Thyroid gland (tissue), 4 donors: ENCODE measurements around the gene OSMR. TPM values are rescaled to one million over a fixed set of nuclear protein-coding genes. Genes with fewer than 3 reads are reported as not detected.

ENCODE experiments used
- DNase-seq, 2 donors: peaks; one replicate each; pipeline ENCODE4 v3.0.0-alpha.2; 2019
- H3K27ac ChIP-seq, 3 donors: fragments of 200-600 bp; sonication (generic); 1 replicate in 2 of 3; 2 replicates in 1 of 3; pipeline ENCODE4 v1.5.1; 2016 to 2019; ENCODE audit warnings: mild to moderate bottlenecking in 1 of 3, moderate library complexity in 1 of 3
- H3K27me3 ChIP-seq: fragments of 200-600 bp; sonication (generic); one replicate; pipeline ENCODE4 v1.5.1; 2019
- H3K36me3 ChIP-seq, 2 donors: fragments of 200-600 bp; sonication (generic); one replicate each; pipeline ENCODE4 v1.5.1; 2016 to 2019
- H3K4me1 ChIP-seq, 2 donors: fragments of 200-600 bp; sonication (generic); one replicate each; pipeline ENCODE4 v1.5.1; 2017 to 2019
- H3K4me3 ChIP-seq, 3 donors: fragments of 200-600 bp; sonication (generic); replicated peaks in 1 of 3; 1 replicate in 2 of 3; 2 replicates in 1 of 3; pipeline ENCODE4 v1.5.1; 2016; ENCODE audit warnings: mild to moderate bottlenecking in 1 of 3
- H3K9me3 ChIP-seq: fragments of 200-600 bp; sonication (generic); one replicate; pipeline ENCODE4 v1.5.1; 2017
- POLR2A ChIP-seq, 2 donors: fragments of 450-650 bp; IDR thresholded peaks; one replicate each; pipeline ENCODE4 v1.6.1; 2017; ENCODE audit warnings: antibody characterized with exemption in 2 of 2, mild to moderate bottlenecking in 2 of 2, moderate library complexity in 1 of 2
- whole genome bisulfite sequencing, 2 donors: methylation state at CpG; one replicate each; pipeline ENCODE4 v1.1.5; 2017; 5-methylcytosine and 5-hydroxymethylcytosine counted together
- intact Hi-C: fragments of 100-400 bp; cut with DNase I; formaldehyde crosslinking; loops from one replicate; pipeline ENCODE4 v1.15.1; 2023
- total RNA-seq, 4 donors: library from RNA; depleted of rRNA; stranded (reverse); fragments of >200 nt; gene quantifications; one replicate each; pipeline ENCODE4 v1.2.3, GENCODE V29; 2016
- TF ChIP-seq, protein P1 (sequence below), 6 experiments: fragments of 200-600 bp in 3 of 6; fragments of 450-650 bp in 3 of 6; sonication (generic) in 3 of 6; IDR thresholded peaks; one replicate each; pipeline ENCODE4 v1.5.1; 2016 to 2019; ENCODE audit warnings: antibody characterized with exemption in 6 of 6, mild to moderate bottlenecking in 2 of 6, inconsistent platforms in 1 of 6, moderate library complexity in 1 of 6

The OSMR gene
- total RNA-seq, 4 donors from 2014 or later = 18.2 to 104 (median 33.9) TPM

DNA sequence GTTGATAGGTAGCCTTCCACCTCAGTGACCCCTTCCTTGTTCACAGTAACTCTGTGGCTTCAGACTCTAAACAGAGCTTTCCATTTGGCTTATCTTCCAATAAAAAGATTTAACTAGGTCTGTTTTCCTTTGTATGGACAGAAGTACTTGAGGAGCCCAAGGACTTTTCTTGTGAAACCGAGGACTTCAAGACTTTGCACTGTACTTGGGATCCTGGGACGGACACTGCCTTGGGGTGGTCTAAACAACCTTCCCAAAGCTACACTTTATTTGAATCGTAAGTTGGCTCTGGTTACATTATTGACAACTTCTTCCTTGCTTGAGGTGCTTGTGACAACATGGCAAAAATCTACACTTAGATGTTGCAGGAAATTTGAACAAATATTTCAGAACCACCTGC, 39.4 kb downstream of the OSMR start:
- H3K9me3 ChIP-seq = no peaks in the 10 kb centered on the region
- no peak for TF ChIP-seq POLR2A (IDR thresholded peaks at IDR 0.05)
- intact Hi-C loops = no loop called here
- H3K27me3 ChIP-seq = no peaks in the 10 kb centered on the region
- H3K36me3 ChIP-seq = peaks cover 15 to 37% of the 10 kb centered on the region in 2 donors
- DNase-seq = no peak
- 72 to 78% methylated on average over 3 of the region's 3 CpGs for WGBS, 2 donors
- H3K27ac ChIP-seq = no peak overlapping the region
- H3K4me1 ChIP-seq = peaks cover 0 to 2% of the 10 kb centered on the region in 2 donors
- H3K4me3 ChIP-seq = no peak overlapping the region

DNA sequence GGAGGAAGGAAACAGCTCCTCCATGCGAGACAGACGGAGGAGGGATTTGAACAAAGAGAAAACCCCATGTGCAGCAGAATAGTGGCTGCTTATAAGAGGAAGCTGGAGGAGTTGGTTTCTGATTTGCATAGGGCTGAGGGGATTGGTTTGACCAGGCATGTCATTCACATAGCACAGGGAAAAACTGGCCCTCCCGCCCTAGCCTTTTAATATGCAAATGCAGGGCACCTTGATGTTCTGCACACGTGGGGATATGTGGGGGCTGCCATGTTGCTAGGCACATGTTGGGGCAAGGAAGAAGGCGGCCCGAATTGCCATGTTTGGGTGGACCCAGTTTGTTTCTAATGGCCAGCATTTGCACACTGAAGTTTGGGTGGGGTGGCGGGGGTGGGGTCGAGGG, 42.2 kb downstream of the OSMR start:
- WGBS, 2 donors = 71 to 80% methylated on average over 8 of the region's 8 CpGs
- no peaks in the 10 kb centered on the region for H3K4me1 ChIP-seq
- peaks cover 15 to 25% of the 10 kb centered on the region in 2 donors for H3K36me3 ChIP-seq
- no peaks in the 10 kb centered on the region for H3K9me3 ChIP-seq
- H3K27ac ChIP-seq = no peak overlapping the region
- intact Hi-C loops = no loop called here
- H3K27me3 ChIP-seq = no peaks in the 10 kb centered on the region
- H3K4me3 ChIP-seq = no peak overlapping the region
- no peak for DNase-seq
- TF ChIP-seq, protein P1, sequence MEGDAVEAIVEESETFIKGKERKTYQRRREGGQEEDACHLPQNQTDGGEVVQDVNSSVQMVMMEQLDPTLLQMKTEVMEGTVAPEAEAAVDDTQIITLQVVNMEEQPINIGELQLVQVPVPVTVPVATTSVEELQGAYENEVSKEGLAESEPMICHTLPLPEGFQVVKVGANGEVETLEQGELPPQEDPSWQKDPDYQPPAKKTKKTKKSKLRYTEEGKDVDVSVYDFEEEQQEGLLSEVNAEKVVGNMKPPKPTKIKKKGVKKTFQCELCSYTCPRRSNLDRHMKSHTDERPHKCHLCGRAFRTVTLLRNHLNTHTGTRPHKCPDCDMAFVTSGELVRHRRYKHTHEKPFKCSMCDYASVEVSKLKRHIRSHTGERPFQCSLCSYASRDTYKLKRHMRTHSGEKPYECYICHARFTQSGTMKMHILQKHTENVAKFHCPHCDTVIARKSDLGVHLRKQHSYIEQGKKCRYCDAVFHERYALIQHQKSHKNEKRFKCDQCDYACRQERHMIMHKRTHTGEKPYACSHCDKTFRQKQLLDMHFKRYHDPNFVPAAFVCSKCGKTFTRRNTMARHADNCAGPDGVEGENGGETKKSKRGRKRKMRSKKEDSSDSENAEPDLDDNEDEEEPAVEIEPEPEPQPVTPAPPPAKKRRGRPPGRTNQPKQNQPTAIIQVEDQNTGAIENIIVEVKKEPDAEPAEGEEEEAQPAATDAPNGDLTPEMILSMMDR (IDR thresholded peaks at IDR 0.05) = no peak
- no peak for TF ChIP-seq POLR2A (IDR thresholded peaks at IDR 0.05)

DNA sequence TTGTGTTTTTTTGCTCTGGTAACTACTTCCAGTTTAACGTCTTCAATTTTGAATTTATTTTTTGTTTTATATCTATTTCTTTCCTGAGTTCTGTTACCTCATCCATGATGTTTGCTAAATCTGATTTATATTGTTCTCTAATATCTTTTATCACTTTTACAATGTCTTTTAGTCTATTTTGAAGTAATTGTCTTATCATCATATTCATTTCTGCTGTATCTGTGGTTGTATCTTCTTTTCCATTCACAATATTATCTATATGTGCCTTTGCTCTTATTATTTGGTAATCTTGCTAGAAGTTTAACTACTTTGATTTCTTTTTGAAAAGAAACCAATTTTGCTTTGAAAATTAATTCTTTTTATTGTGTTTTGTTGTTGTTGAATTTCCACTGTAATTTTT, 43.6 kb downstream of the OSMR start:
- intact Hi-C loops = no loop called here
- no peaks in the 10 kb centered on the region for H3K9me3 ChIP-seq
- H3K4me3 ChIP-seq = no peak overlapping the region
- 97 to 100% methylated on average over 1 of the region's 1 CpG for WGBS, 2 donors
- H3K27me3 ChIP-seq = no peaks in the 10 kb centered on the region
- TF ChIP-seq, protein P1 (IDR thresholded peaks at IDR 0.05) = no peak
- TF ChIP-seq POLR2A (IDR thresholded peaks at IDR 0.05) = no peak
- no peak for DNase-seq
- no peaks in the 10 kb centered on the region for H3K4me1 ChIP-seq
- peaks cover 15 to 17% of the 10 kb centered on the region in 2 donors for H3K36me3 ChIP-seq
- H3K27ac ChIP-seq = no peak overlapping the region

DNA sequence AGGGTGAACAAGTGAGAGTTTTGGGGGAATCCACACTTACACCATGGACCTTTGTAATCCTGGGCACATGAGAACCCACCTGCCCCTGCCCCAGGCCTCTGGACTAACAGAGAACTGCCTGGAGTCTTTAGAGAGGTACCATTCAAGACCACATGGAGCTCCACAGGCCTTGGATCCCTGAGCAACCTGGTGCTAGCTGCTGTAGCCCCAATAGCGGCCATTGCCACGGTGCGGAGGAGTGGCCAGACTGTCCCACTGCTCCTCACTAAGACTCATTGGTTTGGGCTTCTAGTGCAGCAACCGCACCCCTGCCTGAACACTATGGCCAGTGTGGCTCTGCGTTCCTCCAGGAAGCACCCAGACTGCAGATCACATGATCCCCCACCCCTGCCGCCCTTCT, 45.8 kb downstream of the OSMR start:
- H3K9me3 ChIP-seq = no peaks in the 10 kb centered on the region
- no peak for TF ChIP-seq POLR2A (IDR thresholded peaks at IDR 0.05)
- TF ChIP-seq, protein P1 (IDR thresholded peaks at IDR 0.05) = no peak
- no peaks in the 10 kb centered on the region for H3K27me3 ChIP-seq
- 89 to 92% methylated on average over 4 to 6 of the region's 6 CpGs for WGBS, 2 donors
- no peak overlapping the region for H3K4me3 ChIP-seq
- DNase-seq = no peak
- intact Hi-C loops = no loop called here
- no peaks in the 10 kb centered on the region for H3K36me3 ChIP-seq
- H3K27ac ChIP-seq = no peak overlapping the region
- no peaks in the 10 kb centered on the region for H3K4me1 ChIP-seq

DNA sequence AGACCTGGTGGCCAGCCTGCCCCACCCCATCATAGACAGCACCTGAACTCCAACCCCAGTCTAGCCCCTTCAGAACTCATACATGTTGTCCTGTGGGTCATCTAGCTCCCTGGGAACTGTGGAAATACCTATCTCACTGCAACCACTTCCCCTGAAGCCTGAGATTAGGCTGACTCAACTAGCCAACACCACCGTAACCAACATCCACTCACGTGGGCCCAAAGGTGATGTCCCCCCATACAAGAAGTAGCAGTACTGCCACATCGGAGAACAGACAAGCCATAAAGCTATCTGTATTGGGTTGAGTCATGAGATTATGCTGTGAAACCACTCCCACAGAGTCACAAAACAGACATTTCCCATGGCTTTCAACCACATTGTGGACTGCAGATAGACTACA, 46.6 kb downstream of the OSMR start:
- no peaks in the 10 kb centered on the region for H3K4me1 ChIP-seq
- no peaks in the 10 kb centered on the region for H3K36me3 ChIP-seq
- intact Hi-C loops = no loop called here
- H3K27me3 ChIP-seq = no peaks in the 10 kb centered on the region
- no peak overlapping the region for H3K4me3 ChIP-seq
- no peaks in the 10 kb centered on the region for H3K9me3 ChIP-seq
- no peak for DNase-seq
- no peak overlapping the region for H3K27ac ChIP-seq
- WGBS, 2 donors = 96% methylated on average over 3 of the region's 3 CpGs; no CpG with 5 or more reads in 1 of the 2 donors
- TF ChIP-seq POLR2A (IDR thresholded peaks at IDR 0.05) = no peak
- TF ChIP-seq, protein P1 (IDR thresholded peaks at IDR 0.05) = no peak

DNA sequence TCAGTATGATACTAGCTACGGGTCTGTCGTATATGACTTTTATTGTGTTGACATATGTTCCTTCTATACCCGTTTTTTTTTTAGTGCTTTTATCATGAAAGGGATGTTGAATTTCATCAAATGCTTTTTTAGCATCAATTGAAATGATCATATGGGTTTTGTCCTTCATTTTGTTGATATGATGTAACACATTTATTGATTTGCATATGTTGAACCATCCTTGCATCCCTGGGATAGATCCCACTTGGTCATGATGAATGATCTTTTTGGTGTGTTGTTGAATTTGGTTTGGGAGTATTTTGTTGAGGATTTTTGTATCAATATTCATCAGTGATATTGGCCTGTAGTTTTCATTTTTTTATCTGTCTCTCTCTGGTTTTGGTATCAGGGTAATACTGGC, 50.9 kb downstream of the OSMR start:
- intact Hi-C loops = no loop called here
- no peaks in the 10 kb centered on the region for H3K4me1 ChIP-seq
- H3K9me3 ChIP-seq = no peaks in the 10 kb centered on the region
- no peak for DNase-seq
- H3K4me3 ChIP-seq = no peak overlapping the region
- H3K36me3 ChIP-seq = no peaks in the 10 kb centered on the region
- H3K27ac ChIP-seq = no peak overlapping the region
- WGBS, 2 donors = 90 to 93% methylated on average over 3 of the region's 3 CpGs
- no peaks in the 10 kb centered on the region for H3K27me3 ChIP-seq
- no peak for TF ChIP-seq POLR2A (IDR thresholded peaks at IDR 0.05)
- TF ChIP-seq, protein P1 (IDR thresholded peaks at IDR 0.05) = no peak
